Fibroblast of skin of right biceps (primary cell): ENCODE measurements around the gene MACROD2.

Source experiments
- DNase-seq: peaks from one replicate; pipeline ENCODE4 v3.0.0-alpha.2; 2013

Gene MACROD2

DNA sequence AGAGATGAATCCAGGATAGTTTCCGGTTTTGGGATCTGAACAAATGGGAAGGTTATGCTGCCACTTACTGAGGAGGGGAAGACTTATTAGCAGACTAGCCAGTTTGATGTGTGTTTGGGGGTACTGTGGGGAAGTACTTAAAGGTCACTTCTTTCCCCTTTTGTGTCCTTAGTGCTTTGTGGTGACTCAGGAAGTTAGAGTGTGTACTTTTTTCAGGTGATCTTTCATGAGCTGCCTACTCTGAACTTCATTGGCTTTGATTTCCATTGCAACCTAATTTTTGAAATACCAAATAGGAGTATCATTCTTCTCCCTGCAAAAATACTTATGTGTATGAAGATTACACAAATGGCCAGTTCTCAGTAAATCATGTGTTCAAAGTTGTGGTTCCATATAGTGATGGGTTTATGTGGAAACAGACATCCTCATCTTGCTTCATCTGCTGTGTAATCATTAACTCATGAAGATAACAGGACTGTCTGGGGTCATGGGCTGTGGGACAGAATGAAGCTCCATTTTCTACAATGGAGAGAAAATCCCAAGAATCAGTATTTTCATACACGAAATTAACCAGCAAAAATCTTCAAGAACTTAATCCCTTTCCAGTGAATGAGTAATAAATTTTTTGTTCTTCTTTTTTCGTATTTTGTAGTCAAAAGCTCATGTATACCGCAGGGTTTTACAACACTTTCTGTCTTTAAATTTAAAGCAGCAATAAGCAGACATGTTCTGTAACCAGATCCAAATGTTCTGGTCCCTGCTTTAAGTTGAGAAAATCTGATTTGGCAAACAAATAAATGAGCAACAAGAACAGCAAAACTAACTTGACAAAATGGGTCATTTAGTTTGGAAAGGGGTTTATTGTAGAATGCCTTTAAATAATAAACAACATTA lies 614.3 kb downstream of the MACROD2 start:
- DNase-seq: no peak

GRCh38 chr20:14611479-14611878 lies 616.2 kb downstream of the MACROD2 start:
- no peak for DNase-seq

GRCh38 chr20:14612391-14612790 lies 617.1 kb downstream of the MACROD2 start:
- DNase-seq: peak; percentile 58

DNA sequence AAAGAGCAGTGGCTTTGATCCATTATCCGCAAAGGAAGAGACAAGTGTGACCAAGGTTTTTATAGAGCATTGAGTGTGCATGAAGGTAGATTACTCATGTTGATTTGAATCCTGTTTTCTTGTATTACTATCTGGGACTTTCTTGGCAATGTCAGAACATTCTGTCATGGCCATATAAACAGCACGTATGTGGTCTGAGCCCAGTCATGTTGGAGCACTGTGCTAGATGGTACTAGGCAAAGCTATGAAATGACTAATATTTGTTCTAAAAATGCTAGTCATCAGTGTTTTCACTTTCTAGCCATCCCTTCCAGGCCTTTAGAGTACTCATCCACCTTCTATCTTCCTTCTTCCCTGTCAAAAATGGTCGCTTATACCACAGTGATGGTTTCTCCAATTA lies 620.7 kb downstream of the MACROD2 start:
- DNase-seq: no peak

DNA sequence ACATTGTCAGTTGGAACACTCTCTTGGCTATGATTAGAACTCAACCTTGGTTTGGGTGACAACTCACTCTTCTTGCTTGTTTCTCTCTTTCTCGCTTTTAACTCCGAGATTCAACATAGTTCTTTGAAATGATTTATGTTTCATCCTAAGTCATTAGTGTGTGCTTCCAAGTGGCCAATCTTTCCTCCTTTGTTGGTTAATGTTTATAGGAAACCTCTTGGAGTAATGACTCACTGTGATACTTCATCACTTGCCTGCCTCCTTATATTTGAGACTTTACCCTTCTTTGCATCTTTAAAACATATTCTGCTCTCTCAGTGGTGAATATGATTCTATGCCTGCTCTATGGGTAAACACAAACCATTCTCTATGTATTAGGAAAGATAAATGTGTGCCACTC lies 621.8 kb downstream of the MACROD2 start:
- DNase-seq: peak; percentile 12

- no peak for DNase-seq
Observed at GRCh38 chr20:14619411-14619810, 624.1 kb downstream of the MACROD2 start.

DNA sequence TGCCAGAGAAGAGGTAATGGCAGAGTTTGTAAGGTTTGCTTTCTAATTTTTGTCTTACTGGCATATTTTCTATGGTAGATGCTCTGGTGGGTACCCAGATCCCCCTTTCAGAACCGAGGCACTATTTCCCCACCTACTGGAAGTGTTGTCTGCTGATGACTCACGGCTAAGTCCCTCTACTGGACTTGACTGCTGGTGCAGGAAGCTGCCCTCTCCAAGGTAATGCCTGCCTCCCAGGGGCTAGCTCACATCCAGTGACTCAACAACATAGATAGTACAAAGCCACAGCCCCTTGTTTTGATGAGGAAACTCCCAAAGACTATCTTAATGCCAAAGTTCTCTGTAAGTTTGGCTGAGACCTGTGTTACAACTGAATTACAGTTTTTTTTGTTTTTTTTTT lies 627.5 kb downstream of the MACROD2 start:
- DNase-seq: peak; percentile 68

DNA sequence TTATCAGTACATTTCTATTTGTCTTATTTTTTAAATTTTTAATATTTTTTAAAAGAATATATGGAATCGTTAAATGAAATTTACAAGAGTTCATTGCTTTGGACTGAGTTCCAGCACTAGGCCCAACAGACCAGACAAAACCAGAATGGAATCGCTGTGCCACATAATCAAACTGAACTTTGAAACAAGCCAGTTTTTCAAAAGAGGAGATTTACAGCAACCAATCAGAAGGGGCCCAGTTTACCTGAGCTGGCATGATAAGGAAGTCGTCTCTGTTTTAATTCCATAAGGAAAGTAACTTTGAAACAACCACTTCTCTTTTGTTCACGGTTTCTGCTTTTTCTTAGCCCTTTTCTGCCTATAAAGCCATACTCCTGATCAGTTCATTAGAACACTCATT lies 635.7 kb downstream of the MACROD2 start:
- no peak for DNase-seq

- peak; percentile 10 for DNase-seq
Observed at GRCh38 chr20:14632906-14633305, 637.6 kb downstream of the MACROD2 start.

GRCh38 chr20:14633507-14633906 lies 638.2 kb downstream of the MACROD2 start:
- DNase-seq: peak; percentile 36

GRCh38 chr20:14634665-14635064 lies 639.3 kb downstream of the MACROD2 start:
- no peak for DNase-seq

- DNase-seq: no peak
Observed at GRCh38 chr20:14637441-14637840, 642.1 kb downstream of the MACROD2 start.

DNA sequence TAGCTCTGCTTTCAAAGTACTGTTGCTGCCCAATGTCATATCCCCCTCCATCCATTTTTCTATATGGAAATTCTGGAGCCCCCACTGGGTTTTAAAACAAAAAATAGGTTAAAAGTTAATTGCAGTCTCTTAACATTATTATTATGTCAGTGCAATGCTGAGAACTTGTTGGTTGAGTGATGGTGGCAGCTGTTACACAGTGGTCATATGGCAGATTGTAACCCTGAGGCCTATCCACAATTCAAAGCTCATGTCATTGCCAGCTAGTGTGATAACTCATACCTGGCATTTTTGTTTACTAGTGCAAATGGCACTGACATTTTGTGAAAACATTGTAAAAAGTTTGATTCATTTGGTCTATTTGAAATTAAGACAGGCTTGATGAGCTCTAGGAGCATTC lies 647.8 kb downstream of the MACROD2 start:
- DNase-seq: no peak

GRCh38 chr20:14643556-14643955 lies 648.2 kb downstream of the MACROD2 start:
- DNase-seq: no peak

- DNase-seq: no peak
Observed at GRCh38 chr20:14644306-14645097, 649.2 kb downstream of the MACROD2 start.

- DNase-seq: no peak
Observed at GRCh38 chr20:14647016-14647415, 651.7 kb downstream of the MACROD2 start.

- no peak for DNase-seq
Observed at GRCh38 chr20:14649662-14650061, 654.3 kb downstream of the MACROD2 start.

DNA sequence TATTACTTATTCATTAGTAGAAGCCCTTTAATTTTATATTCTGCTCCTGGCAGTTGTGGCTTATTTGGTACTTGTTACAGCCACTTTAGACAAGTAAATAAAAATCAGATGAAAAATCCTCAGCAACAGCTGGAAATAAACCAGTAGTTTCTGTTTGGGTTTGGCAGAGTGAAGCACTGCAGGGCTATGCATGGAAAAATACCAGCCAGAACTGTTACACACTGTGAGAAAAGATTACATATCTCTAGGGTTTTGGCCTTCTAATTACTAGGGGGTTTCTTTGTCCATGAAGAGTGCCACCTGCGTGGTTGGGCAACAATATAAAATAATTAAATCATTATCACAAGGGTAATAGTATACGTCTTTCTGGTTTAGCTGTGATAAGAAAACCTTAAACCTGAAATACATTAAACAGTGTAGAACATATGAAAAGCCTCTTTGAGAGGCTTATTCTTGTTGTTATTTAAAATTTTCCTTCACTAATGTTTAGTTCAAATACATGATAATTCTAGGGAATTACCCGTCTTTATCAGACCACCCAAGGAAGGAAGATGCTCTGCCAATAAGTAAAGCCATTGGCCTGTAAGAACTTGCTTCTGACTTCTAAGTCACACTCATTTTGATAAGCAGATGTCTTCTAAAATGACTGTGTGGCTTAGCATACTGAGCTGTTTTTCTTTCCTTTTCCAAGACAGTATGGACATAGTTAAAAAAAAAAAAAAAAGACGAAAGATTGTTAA lies 662.1 kb downstream of the MACROD2 start:
- DNase-seq: no peak

DNA sequence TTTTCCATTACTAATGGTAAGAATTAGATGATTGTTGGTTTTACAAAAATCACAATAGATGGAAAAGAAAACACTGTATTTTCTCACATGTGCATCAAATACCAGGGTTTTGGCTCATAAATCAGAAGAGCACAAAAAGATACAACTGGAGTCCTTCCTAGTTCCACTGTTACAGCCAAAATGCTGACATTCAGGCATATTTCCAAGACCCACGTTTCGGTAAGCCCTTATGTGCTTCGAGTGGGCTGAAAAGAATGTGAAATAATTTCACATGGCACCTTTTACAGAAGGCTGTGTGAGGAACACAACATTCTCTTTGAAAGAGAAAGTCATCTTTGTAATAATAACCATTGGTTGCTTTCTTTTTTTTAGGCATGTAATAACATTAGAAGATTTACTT lies 668.8 kb downstream of the MACROD2 start:
- no peak for DNase-seq

DNA sequence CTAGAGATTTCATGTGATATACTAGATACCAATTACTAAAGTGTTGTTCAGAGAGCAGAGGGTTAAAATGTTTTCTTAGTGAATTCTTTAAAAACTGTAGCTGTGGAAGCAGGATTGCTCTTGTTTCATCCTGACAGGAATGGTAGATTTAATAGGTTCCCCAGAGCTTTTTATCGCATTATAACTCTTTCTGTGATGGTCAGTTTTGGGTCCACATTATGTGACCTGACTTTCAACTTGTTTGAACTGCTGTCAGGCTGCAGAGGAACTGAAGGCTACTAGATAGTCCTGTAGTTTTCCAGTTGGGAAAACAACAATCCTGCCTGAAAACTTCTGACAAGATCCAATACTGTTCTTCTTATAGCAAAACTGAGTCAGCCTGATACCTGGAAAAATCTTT lies 671.4 kb downstream of the MACROD2 start:
- DNase-seq: no peak

- no peak for DNase-seq
Observed at GRCh38 chr20:14667226-14667625, 671.9 kb downstream of the MACROD2 start.

- DNase-seq: no peak
Observed at GRCh38 chr20:14672066-14672465, 676.8 kb downstream of the MACROD2 start.

- no peak for DNase-seq
Observed at GRCh38 chr20:14673164-14673563, 677.8 kb downstream of the MACROD2 start.
